ENCODE results near the gene NCAM1. TPM values are rescaled to one million over a fixed set of nuclear protein-coding genes. Genes with fewer than 3 reads are reported as not detected.

NCAM1 gene
- total and polyA plus RNA-seq, 7 donors = 0.46 to 124 (median 64.2) TPM

- Histone ChIP-seq H3K27me3 (no peaks in the 10 kb centered on the region), H3K36me3 (no peaks in the 10 kb centered on the region), H3K4me3 (no peak overlapping the region), H3K27ac (peak overlapping the region in 1 of 4 donors; percentile 33), H3K9me3 (no peaks in the 10 kb centered on the region), H3K4me1 (no peaks in the 10 kb centered on the region)
- whole genome bisulfite sequencing, 2 donors = 26 to 66% methylated on average over 4 of the region's 4 CpGs
- no peak for DNase-seq
- TF ChIP-seq POLR2AphosphoS5 (IDR thresholded peaks at IDR 0.05) (no peak), CTCF (IDR thresholded peaks at IDR 0.05) (no peak)
- intact Hi-C loops (cut with DNase I) = no loop called here
Observed at GRCh38 chr11:113104691-113105251, 143.6 kb downstream of the NCAM1 start.

GRCh38 chr11:113105592-113105991, 144.4 kb downstream of the NCAM1 start:
- H3K36me3 ChIP-seq = no peaks in the 10 kb centered on the region
- WGBS, 2 donors = 79 to 89% methylated on average over 2 of the region's 2 CpGs
- no peak overlapping the region for H3K4me3 ChIP-seq
- no peaks in the 10 kb centered on the region for H3K9me3 ChIP-seq
- peak overlapping the region in 1 of 4 donors; percentile 8 for H3K27ac ChIP-seq
- TF ChIP-seq POLR2A (IDR thresholded peaks at IDR 0.05) (no peak), POLR2AphosphoS5 (IDR thresholded peaks at IDR 0.05) (no peak), EP300 (IDR thresholded peaks at IDR 0.05) (no peak)
- no peak for DNase-seq
- intact Hi-C loops (cut with DNase I) = no loop called here
- no peaks in the 10 kb centered on the region for H3K4me1 ChIP-seq
- no peaks in the 10 kb centered on the region for H3K27me3 ChIP-seq

- H3K4me1 ChIP-seq = no peaks in the 10 kb centered on the region
- WGBS, 2 donors = 39 to 53% methylated on average over 2 of the region's 2 CpGs
Observed at GRCh38 chr11:113106507-113106906, 145.3 kb downstream of the NCAM1 start.

GRCh38 chr11:113110046-113110445, 148.8 kb downstream of the NCAM1 start:
- Histone ChIP-seq H3K36me3 (no peaks in the 10 kb centered on the region), H3K27ac (no peak overlapping the region), H3K27me3 (no peaks in the 10 kb centered on the region), H3K4me3 (no peak overlapping the region), H3K4me1 (peaks cover 0 to 13% (median 10%) of the 10 kb centered on the region in 4 donors), H3K9me3 (no peaks in the 10 kb centered on the region)
- WGBS, 2 donors = 34 to 71% methylated on average over 1 of the region's 1 CpG
- no peak for TF ChIP-seq POLR2A (IDR thresholded peaks at IDR 0.05)
- intact Hi-C loops (cut with DNase I) = loop anchor here (5.0 kb wide), 2 partner anchors 313 to 818 kb away; no protein-coding TSS in a partner anchor
- no peak for DNase-seq

More at GRCh38 chr11:113106507-113106906, 145.3 kb downstream of the NCAM1 start:
- no peaks in the 10 kb centered on the region for H3K9me3 ChIP-seq
- H3K27me3 ChIP-seq = no peaks in the 10 kb centered on the region
- no peak overlapping the region for H3K4me3 ChIP-seq
- intact Hi-C loops (cut with DNase I) = no loop called here
- peak overlapping the region in 1 of 4 donors; percentile 8 for H3K27ac ChIP-seq
- no peak for TF ChIP-seq EP300 (IDR thresholded peaks at IDR 0.05)
- TF ChIP-seq POLR2A (IDR thresholded peaks at IDR 0.05) = no peak
- no peak for TF ChIP-seq POLR2AphosphoS5 (IDR thresholded peaks at IDR 0.05)
- TF ChIP-seq CTCF (IDR thresholded peaks at IDR 0.05) = no peak
- DNase-seq = no peak
- H3K36me3 ChIP-seq = no peaks in the 10 kb centered on the region

GRCh38 chr11:113111156-113111555, 149.9 kb downstream of the NCAM1 start:
- H3K36me3 ChIP-seq = no peaks in the 10 kb centered on the region
- no peak for DNase-seq
- H3K4me3 ChIP-seq = no peak overlapping the region
- TF ChIP-seq POLR2AphosphoS5 (IDR thresholded peaks at IDR 0.05) = no peak
- no peak for TF ChIP-seq POLR2A (IDR thresholded peaks at IDR 0.05)
- TF ChIP-seq EP300 (IDR thresholded peaks at IDR 0.05) = no peak
- no peak for TF ChIP-seq CTCF (IDR thresholded peaks at IDR 0.05)
- intact Hi-C loops (cut with DNase I) = loop anchor here (5.0 kb wide), 2 partner anchors 314 to 819 kb away; no protein-coding TSS in a partner anchor
- WGBS, 2 donors = 57 to 81% methylated on average over 2 of the region's 2 CpGs
- H3K27ac ChIP-seq = no peak overlapping the region
- H3K9me3 ChIP-seq = no peaks in the 10 kb centered on the region
- peaks cover 0 to 13% (median 10%) of the 10 kb centered on the region in 4 donors for H3K4me1 ChIP-seq
- no peaks in the 10 kb centered on the region for H3K27me3 ChIP-seq

- Histone ChIP-seq H3K36me3 (no peaks in the 10 kb centered on the region), H3K9me3 (no peaks in the 10 kb centered on the region), H3K27me3 (no peaks in the 10 kb centered on the region), H3K4me3 (no peak overlapping the region), H3K4me1 (peaks cover 0 to 13% (median 10%) of the 10 kb centered on the region in 4 donors), H3K27ac (no peak overlapping the region)
- intact Hi-C loops (cut with DNase I) = loop anchor here (5.0 kb wide), 2 partner anchors 315 to 820 kb away; no protein-coding TSS in a partner anchor
- DNase-seq = no peak
- TF ChIP-seq CTCF (IDR thresholded peaks at IDR 0.05) (no peak), POLR2AphosphoS5 (IDR thresholded peaks at IDR 0.05) (no peak), EP300 (IDR thresholded peaks at IDR 0.05) (no peak), POLR2A (IDR thresholded peaks at IDR 0.05) (no peak)
- 57 to 67% methylated on average over 3 of the region's 3 CpGs for WGBS, 2 donors
Observed at GRCh38 chr11:113112307-113112706, 151.1 kb downstream of the NCAM1 start.

Data from sigmoid colon (tissue), 7 donors.